Neural progenitor cell (in vitro differentiated cells): Measurements from ENCODE around the gene NFXL1.

ENCODE experiments used
- CTCF ChIP-seq: fragments of 200-600 bp; sonication (generic); IDR thresholded peaks from 2 replicates; pipeline ENCODE4 v1.5.1; 2017; ENCODE audit warnings: antibody characterized with exemption, mild to moderate bottlenecking
- EZH2 ChIP-seq: fragments of 200-600 bp; sonication (generic); IDR thresholded peaks from 2 replicates; pipeline ENCODE4 v1.6.1; 2017; ENCODE audit warnings: antibody characterized with exemption, mild to moderate bottlenecking, moderate library complexity
- EZH2phosphoT487 ChIP-seq: fragments of 200-600 bp; sonication (generic); IDR thresholded peaks from 2 replicates; pipeline ENCODE4 v1.6.1; 2017; ENCODE audit warnings: antibody characterized with exemption

GRCh38 chr4:47852136-47852535 lies 62.2 kb downstream of the NFXL1 start:
- no peak for TF ChIP-seq CTCF
- TF ChIP-seq EZH2: no peak
- no peak for TF ChIP-seq EZH2phosphoT487
